ENCODE data around the gene CD44.

Gene CD44

DNA sequence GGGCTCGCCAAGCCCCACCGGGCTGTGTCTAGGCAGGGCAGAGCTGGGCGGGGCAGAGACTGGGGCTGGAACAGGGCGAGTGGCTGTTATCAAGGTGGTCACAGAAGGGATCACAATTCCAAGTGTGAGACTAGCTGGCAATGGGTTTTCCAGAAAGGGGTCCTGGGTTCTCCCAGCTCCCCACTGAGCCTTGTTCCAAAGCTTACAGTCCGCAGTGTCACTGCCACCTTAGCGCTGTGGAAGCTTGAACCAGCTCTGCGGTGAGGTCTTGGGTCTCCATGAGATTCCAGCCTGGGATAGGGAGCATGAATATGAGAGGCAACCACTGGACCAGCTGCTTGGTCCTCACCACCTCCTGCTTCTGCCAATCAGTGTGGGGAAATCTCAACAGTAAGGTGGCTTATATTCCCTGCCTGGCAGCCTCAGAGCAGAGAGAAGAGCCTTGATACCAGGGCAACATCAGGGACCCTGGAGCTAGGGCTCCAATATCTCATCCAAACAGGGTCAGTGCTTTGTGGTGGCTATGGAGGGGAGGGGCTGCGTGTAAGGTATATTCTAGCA is 831 bp downstream of the CD44 start:
- H3K9me3 Mint-ChIP-seq: no peaks in the 10 kb centered on the region
- H3K27me3 Mint-ChIP-seq: no peaks in the 10 kb centered on the region
- H3K4me1 Mint-ChIP-seq: peaks cover 46 to 51% of the 10 kb centered on the region in 2 donors
- peak overlapping the region; percentile 87 to 98 for H3K4me3 Mint-ChIP-seq
- DNase-seq (no peak), ATAC-seq (replicated peaks) (no peak)
- peak overlapping the region; percentile 96 for H3K27ac Mint-ChIP-seq
- peaks cover 3 to 10% of the 10 kb centered on the region in 2 donors for H3K36me3 Mint-ChIP-seq

DNA sequence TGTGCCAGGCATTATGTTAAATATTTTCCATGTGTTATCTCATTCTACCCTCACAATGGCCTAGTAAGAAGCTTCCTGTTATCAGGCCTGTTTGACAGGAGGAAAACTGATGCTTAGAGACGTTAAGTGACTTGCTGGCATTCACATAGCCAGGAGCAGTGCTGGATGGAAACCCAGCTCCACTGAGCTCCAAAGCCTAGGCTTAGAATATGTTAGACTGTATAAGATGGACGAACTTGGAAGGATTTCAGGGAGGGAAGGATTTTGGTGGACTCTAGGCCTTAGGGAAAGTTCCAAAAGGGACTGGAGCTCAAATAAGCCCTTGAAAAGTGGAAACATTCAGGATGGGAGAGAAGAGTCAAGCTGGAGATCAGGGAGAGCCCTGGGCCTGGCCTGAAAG is 2.1 kb downstream of the CD44 start:
- H3K4me1 Mint-ChIP-seq: peaks cover 53 to 63% of the 10 kb centered on the region in 2 donors
- DNase-seq: no peak

GRCh38 chr11:35141571-35141971 is 2.6 kb downstream of the CD44 start:
- DNase-seq: no peak
- no peaks in the 10 kb centered on the region for H3K27me3 Mint-ChIP-seq
- H3K4me3 Mint-ChIP-seq: peak overlapping the region; percentile 87 to 98
- ATAC-seq (replicated peaks): no peak
- no peaks in the 10 kb centered on the region for H3K9me3 Mint-ChIP-seq
- peaks cover 5 to 24% of the 10 kb centered on the region in 2 donors for H3K36me3 Mint-ChIP-seq
- H3K27ac Mint-ChIP-seq: peak overlapping the region; percentile 92
- peaks cover 55 to 68% of the 10 kb centered on the region in 2 donors for H3K4me1 Mint-ChIP-seq

More for the DNA sequence above, 2.1 kb downstream of the CD44 start:
- Mint-ChIP-seq H3K27me3 (no peaks in the 10 kb centered on the region), H3K4me3 (peak overlapping the region; percentile 87 to 98), H3K27ac (peak overlapping the region; percentile 92), H3K9me3 (no peaks in the 10 kb centered on the region), H3K36me3 (peaks cover 3 to 21% of the 10 kb centered on the region in 2 donors)
- no peak for ATAC-seq (replicated peaks)

- Mint-ChIP-seq H3K27ac (peak overlapping the region; percentile 70), H3K36me3 (peaks cover 11 to 31% of the 10 kb centered on the region in 2 donors), H3K4me1 (peaks cover 63 to 78% of the 10 kb centered on the region in 2 donors), H3K9me3 (peaks cover 0 to 2% of the 10 kb centered on the region in 2 donors), H3K4me3 (peak overlapping the region in 1 of 2 donors; percentile 47), H3K27me3 (no peaks in the 10 kb centered on the region)
- ATAC-seq (replicated peaks): no peak
- no peak for DNase-seq
Observed at GRCh38 chr11:35142481-35143075, 3.6 kb downstream of the CD44 start.

- H3K9me3 Mint-ChIP-seq: peaks cover 0 to 2% of the 10 kb centered on the region in 2 donors
- peaks cover 61 to 78% of the 10 kb centered on the region in 2 donors for H3K4me1 Mint-ChIP-seq
- peak overlapping the region; percentile 56 to 68 for H3K4me3 Mint-ChIP-seq
- no peaks in the 10 kb centered on the region for H3K27me3 Mint-ChIP-seq
- peak overlapping the region; percentile 95 for H3K27ac Mint-ChIP-seq
- DNase-seq: no peak
- H3K36me3 Mint-ChIP-seq: peaks cover 13 to 38% of the 10 kb centered on the region in 2 donors
- no peak for ATAC-seq (replicated peaks)
Observed at GRCh38 chr11:35143297-35144135, 4.5 kb downstream of the CD44 start.

GRCh38 chr11:35144136-35144741 is 5.3 kb downstream of the CD44 start:
- ATAC-seq (replicated peaks) (peak; percentile 72 to 75), DNase-seq (peak; percentile 79)
- peak overlapping the region; percentile 95 for H3K27ac Mint-ChIP-seq
- peak overlapping the region; percentile 56 to 68 for H3K4me3 Mint-ChIP-seq
- no peaks in the 10 kb centered on the region for H3K27me3 Mint-ChIP-seq
- peaks cover 67 to 84% of the 10 kb centered on the region in 2 donors for H3K4me1 Mint-ChIP-seq
- H3K9me3 Mint-ChIP-seq: peaks cover 0 to 2% of the 10 kb centered on the region in 2 donors
- H3K36me3 Mint-ChIP-seq: peaks cover 19 to 45% of the 10 kb centered on the region in 2 donors

DNA sequence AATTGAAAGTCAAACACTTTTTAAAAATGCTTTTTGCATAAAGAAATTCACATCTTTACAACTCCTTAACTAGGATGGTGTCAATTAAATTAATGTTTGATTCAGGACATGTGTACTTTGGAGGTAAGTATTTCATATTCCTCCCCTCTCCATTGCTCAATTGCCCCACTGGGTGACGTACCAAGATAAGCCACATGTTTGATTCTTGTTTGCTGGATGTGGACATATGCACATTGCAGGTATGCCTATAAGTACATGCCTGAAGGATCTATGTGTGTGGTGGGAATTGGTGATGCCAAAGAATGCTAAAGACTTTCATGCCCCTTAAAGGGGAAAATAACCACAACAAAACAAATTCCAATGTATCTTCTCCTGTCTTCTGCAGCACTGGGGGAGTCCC is 5.8 kb downstream of the CD44 start:
- Mint-ChIP-seq H3K27me3 (no peaks in the 10 kb centered on the region), H3K27ac (peak overlapping the region; percentile 95), H3K4me3 (peak overlapping the region in 1 of 2 donors; percentile 64), H3K36me3 (peaks cover 19 to 51% of the 10 kb centered on the region in 2 donors), H3K4me1 (peaks cover 71 to 90% of the 10 kb centered on the region in 2 donors), H3K9me3 (peaks cover 0 to 2% of the 10 kb centered on the region in 2 donors)
- DNase-seq (no peak), ATAC-seq (replicated peaks) (no peak)

DNA sequence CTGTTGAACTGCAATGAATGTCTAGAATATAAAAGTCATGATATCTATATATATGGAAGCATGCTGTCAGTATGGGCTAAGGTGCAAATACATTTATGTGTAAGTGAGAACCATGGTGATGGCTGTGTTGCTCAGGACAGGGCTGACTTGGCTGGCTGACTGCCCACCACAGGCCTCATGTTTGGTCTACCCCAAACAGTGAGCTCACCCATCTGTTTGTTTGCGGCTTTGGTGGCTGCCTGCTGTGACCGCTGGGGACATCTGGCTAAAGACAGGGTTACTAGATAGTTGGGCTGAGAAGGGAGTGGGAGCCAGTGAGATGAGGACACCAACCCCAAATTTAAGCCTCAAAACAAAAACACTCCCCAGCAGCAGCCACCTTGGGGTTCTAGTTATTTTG is 6.3 kb downstream of the CD44 start:
- Mint-ChIP-seq H3K27ac (peak overlapping the region; percentile 95), H3K4me3 (peak overlapping the region; percentile 47 to 64), H3K36me3 (peaks cover 19 to 51% of the 10 kb centered on the region in 2 donors), H3K9me3 (peaks cover 0 to 2% of the 10 kb centered on the region in 2 donors), H3K4me1 (peaks cover 72 to 93% of the 10 kb centered on the region in 2 donors), H3K27me3 (no peaks in the 10 kb centered on the region)
- peak; percentile 55 for DNase-seq
- peak; percentile 27 to 30 for ATAC-seq (replicated peaks)

- Mint-ChIP-seq H3K27me3 (no peaks in the 10 kb centered on the region), H3K36me3 (peaks cover 25 to 57% of the 10 kb centered on the region in 2 donors), H3K4me1 (peaks cover 77 to 98% of the 10 kb centered on the region in 2 donors), H3K27ac (peak overlapping the region; percentile 95), H3K4me3 (peak overlapping the region; percentile 47 to 64), H3K9me3 (peaks cover 2 to 4% of the 10 kb centered on the region in 2 donors)
- DNase-seq: peak; percentile 70
- ATAC-seq (replicated peaks): peak; percentile 56 to 62
Observed at GRCh38 chr11:35146074-35146521, 7.1 kb downstream of the CD44 start.

DNA sequence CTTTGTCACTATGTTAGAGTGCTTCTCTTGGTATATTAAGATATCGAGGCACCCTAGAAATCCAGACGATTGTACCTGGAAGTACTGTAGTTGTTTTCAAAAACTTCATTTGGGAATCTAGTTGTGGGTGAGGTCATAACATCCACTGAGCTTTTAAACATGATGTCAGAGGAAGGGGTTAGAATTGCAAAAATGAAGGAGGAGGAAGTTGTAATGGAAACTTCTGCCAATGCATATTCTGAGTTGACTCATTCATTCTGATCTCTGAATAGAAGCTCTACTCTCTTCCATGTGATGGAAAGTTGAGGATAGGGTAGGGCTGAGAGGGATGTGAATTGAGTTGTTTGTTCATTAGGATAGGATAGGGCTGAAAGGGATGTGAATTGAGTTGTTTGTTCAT is 7.7 kb downstream of the CD44 start:
- peak; percentile 9 to 23 for ATAC-seq (replicated peaks)
- H3K4me1 Mint-ChIP-seq: peaks cover 77 to 98% of the 10 kb centered on the region in 2 donors
- peak overlapping the region; percentile 27 to 47 for H3K4me3 Mint-ChIP-seq
- peaks cover 2 to 4% of the 10 kb centered on the region in 2 donors for H3K9me3 Mint-ChIP-seq
- H3K36me3 Mint-ChIP-seq: peaks cover 23 to 59% of the 10 kb centered on the region in 2 donors
- peak overlapping the region; percentile 95 for H3K27ac Mint-ChIP-seq
- DNase-seq: no peak
- no peaks in the 10 kb centered on the region for H3K27me3 Mint-ChIP-seq

GRCh38 chr11:35147235-35147634 is 8.3 kb downstream of the CD44 start:
- ATAC-seq (replicated peaks): no peak
- peaks cover 2 to 4% of the 10 kb centered on the region in 2 donors for H3K9me3 Mint-ChIP-seq
- H3K27ac Mint-ChIP-seq: peak overlapping the region; percentile 95
- DNase-seq: no peak
- peaks cover 76 to 99% of the 10 kb centered on the region in 2 donors for H3K4me1 Mint-ChIP-seq
- H3K36me3 Mint-ChIP-seq: peaks cover 22 to 60% of the 10 kb centered on the region in 2 donors
- H3K27me3 Mint-ChIP-seq: no peaks in the 10 kb centered on the region
- H3K4me3 Mint-ChIP-seq: peak overlapping the region; percentile 27 to 47

DNA sequence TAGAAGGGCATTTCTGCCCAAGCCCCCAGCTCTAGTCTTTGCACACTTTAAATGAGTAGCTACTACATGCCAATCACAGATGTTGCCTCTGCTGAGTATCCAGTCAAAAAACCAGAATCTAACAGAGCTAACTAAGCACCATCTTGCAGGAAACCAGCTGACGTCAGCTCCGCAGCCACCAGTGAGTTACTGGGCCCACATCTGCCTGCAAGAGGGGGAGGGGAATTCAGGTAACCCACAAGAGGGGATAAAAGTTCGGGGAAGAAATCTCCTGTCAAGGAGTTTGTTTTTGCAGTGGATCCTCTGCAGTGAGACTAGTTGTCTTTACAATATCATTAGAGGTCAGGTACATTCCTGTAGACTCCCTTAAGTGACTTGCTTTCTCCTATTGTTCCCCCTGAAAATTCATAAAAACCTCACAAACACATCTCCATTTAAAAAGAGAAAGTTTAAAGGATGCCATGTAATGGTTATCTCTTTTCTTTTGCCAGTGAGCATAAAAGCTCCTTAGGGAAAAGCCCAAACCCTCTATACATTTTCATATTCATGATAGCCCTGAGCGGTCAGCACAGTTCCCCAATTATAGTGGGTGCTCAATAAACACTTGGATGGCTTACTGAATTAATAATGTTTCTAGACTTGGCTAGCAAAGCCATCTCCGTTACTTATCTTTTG is 9.3 kb downstream of the CD44 start:
- H3K9me3 Mint-ChIP-seq: peaks cover 4% of the 10 kb centered on the region in 2 donors

GRCh38 chr11:35150454-35150853 is 11.5 kb downstream of the CD44 start:
- peak in 1 of 2 donors; percentile 24 for ATAC-seq (replicated peaks)
- H3K4me3 Mint-ChIP-seq: no peak overlapping the region
- H3K27ac Mint-ChIP-seq: peak overlapping the region; percentile 89
- H3K4me1 Mint-ChIP-seq: peaks cover 73 to 95% of the 10 kb centered on the region in 2 donors
- DNase-seq: no peak
- peaks cover 42 to 73% of the 10 kb centered on the region in 2 donors for H3K36me3 Mint-ChIP-seq
- peaks cover 4 to 6% of the 10 kb centered on the region in 2 donors for H3K9me3 Mint-ChIP-seq
- H3K27me3 Mint-ChIP-seq: no peaks in the 10 kb centered on the region

More for the DNA sequence above, 9.3 kb downstream of the CD44 start:
- ATAC-seq (replicated peaks) (no peak), DNase-seq (no peak)
- peak overlapping the region; percentile 17 to 48 for H3K4me3 Mint-ChIP-seq
- H3K27ac Mint-ChIP-seq: peak overlapping the region; percentile 95
- peaks cover 27 to 67% of the 10 kb centered on the region in 2 donors for H3K36me3 Mint-ChIP-seq
- H3K4me1 Mint-ChIP-seq: peaks cover 77 to 99% of the 10 kb centered on the region in 2 donors
- no peaks in the 10 kb centered on the region for H3K27me3 Mint-ChIP-seq

Data from stimulated activated naive B cell treated with anti-CD40 and anti-IgM and Interleukin-4, amounts not matched to agents 10 μg/mL and 1 μg/mL and 100 μg/mL, for 72 hours (primary cell).